GM12878 (cell line): ENCODE data around the gene IFNA8. TPM values are rescaled to one million over a fixed set of nuclear protein-coding genes. Genes with fewer than 3 reads are reported as not detected.

Experiments
- ATAC-seq: fragments of 200-7000 bp; cut with Tn5 transposase; 3 replicates; pipeline ENCODE4 v1.9.1; 2020; ENCODE audit warnings: mild to moderate bottlenecking, moderate library complexity
- BruUV-seq: library from RNA; stranded (reverse); fragments of 400-500 nt; replicated peaks from 2 replicates; lab custom pipeline; 2021; lab: Mats Ljungman, UMichigan
- CTCF ChIA-PET: fragments of 300-600 bp; sonication (Branson Sonifier 250); formaldehyde crosslinking; extraction: SDS; loops from one replicate; lab custom pipeline; 2021; ENCODE audit warnings: inconsistent platforms; lab: Yijun Ruan, JAX
- POLR2A ChIA-PET: fragments of 350-600 bp; formaldehyde crosslinking; extraction: SDS; loops from one replicate; lab custom pipeline; 2021; ENCODE audit warnings: inconsistent platforms; lab: Charles Lee
- RAD21 ChIA-PET: fragments of 300-600 bp; sonication (Branson Sonifier 250); formaldehyde crosslinking; loops from one replicate; lab custom pipeline; 2023; ENCODE audit warnings: antibody characterized with exemption; ENCODE audit not compliant: unreplicated experiment; lab: Charles Lee
- SMC1A ChIA-PET: fragments of 300-600 bp; sonication (Branson Sonifier 250); formaldehyde crosslinking; loops from one replicate; lab custom pipeline; 2023; ENCODE audit not compliant: unreplicated experiment, uncharacterized antibody; lab: Charles Lee
- DNase-seq: peaks from one replicate; pipeline ENCODE4 v3.0.0-alpha.2; 2011; ENCODE audit warnings: low read depth, low spot score
- FAIRE-seq: peaks from 3 replicates; lab custom pipeline; 2011; peaks lifted over from hg19 to GRCh38; lab: Jason Lieb, UNC
- H2AFZ ChIP-seq: 2 replicates; pipeline ENCODE4 v1.6.0; 2011; ENCODE audit warnings: low read depth, low read length, control low read depth; ENCODE audit not compliant: control insufficient read depth
- H3K27ac ChIP-seq: 2 replicates; pipeline ENCODE4 v1.5.1; 2011; ENCODE audit warnings: control low read depth; ENCODE audit not compliant: control insufficient read depth, insufficient read depth
- H3K27me3 ChIP-seq, 2 experiments: replicated peaks in 1 of 2; 2 replicates each; pipeline versions ENCODE4 v1.6.0 to v1.6.1; 2011; ENCODE audit warnings: low read length in 1 of 2; ENCODE audit not compliant: control insufficient read depth in 2 of 2, insufficient read depth in 2 of 2
- H3K36me3 ChIP-seq, 2 experiments: 2 replicates each; pipeline ENCODE4 v1.5.1; 2011; ENCODE audit warnings: low read length in 1 of 2; ENCODE audit not compliant: control insufficient read depth in 2 of 2, insufficient read depth in 2 of 2
- H3K4me1 ChIP-seq: 2 replicates; pipeline ENCODE4 v1.6.1; 2011; ENCODE audit warnings: mild to moderate bottlenecking, low read length, moderate library complexity, mixed read lengths; ENCODE audit not compliant: control insufficient read depth, insufficient read depth
- H3K4me2 ChIP-seq: 2 replicates; pipeline ENCODE4 v1.6.0; 2011; ENCODE audit warnings: control low read depth; ENCODE audit not compliant: control insufficient read depth, insufficient read depth
- H3K4me3 ChIP-seq: fragments of 200-600 bp; sonication (generic); 2 replicates; pipeline ENCODE4 v1.5.1; 2016
- H3K79me2 ChIP-seq: 2 replicates; pipeline ENCODE4 v1.6.0; 2011; ENCODE audit warnings: low read length; ENCODE audit not compliant: control insufficient read depth, insufficient read depth
- H3K9ac ChIP-seq: 2 replicates; pipeline ENCODE4 v1.8.0; 2011; ENCODE audit warnings: low read length, control low read depth, mixed read lengths; ENCODE audit not compliant: control insufficient read depth, insufficient read depth
- H3K9me3 ChIP-seq: replicated peaks from 3 replicates; pipeline ENCODE4 v1.5.1; 2011; ENCODE audit warnings: mild to moderate bottlenecking, low read length; ENCODE audit not compliant: control insufficient read depth, insufficient read depth
- H4K20me1 ChIP-seq: 2 replicates; pipeline ENCODE4 v1.6.0; 2011; ENCODE audit not compliant: control insufficient read depth, insufficient read depth
- ATF2 ChIP-seq: IDR thresholded peaks from 2 replicates; pipeline ENCODE4 v1.6.1; 2012; ENCODE audit warnings: low read length, inconsistent platforms
- BMI1 ChIP-seq: fragments of 450-650 bp; IDR thresholded peaks from 2 replicates; pipeline ENCODE4 v1.6.1; 2016; ENCODE audit warnings: mild to moderate bottlenecking, moderate library complexity, borderline replicate concordance
- BRCA1 ChIP-seq: IDR thresholded peaks from 2 replicates; pipeline ENCODE4 v1.6.1; 2011; ENCODE audit warnings: low read depth, low read length, improper control_type of control experiment
- HSF1 ChIP-seq: fragments of 150-350 bp; IDR thresholded peaks from 2 replicates; pipeline ENCODE4 v1.6.1; 2014; ENCODE audit warnings: mild to moderate bottlenecking, low read depth, low read length
- IKZF2 ChIP-seq, 2 experiments: fragments of 450-650 bp; IDR thresholded peaks; 2 replicates each; pipeline ENCODE4 v1.6.1; 2017; ENCODE audit warnings: mild to moderate bottlenecking in 2 of 2, moderate library complexity in 2 of 2
- POLR2AphosphoS2 ChIP-seq: IDR thresholded peaks from 2 replicates; pipeline ENCODE4 v1.6.1; 2011; ENCODE audit warnings: low read depth, mild to moderate bottlenecking, low read length, improper control_type of control experiment, moderate library complexity
- SMAD5 ChIP-seq: IDR thresholded peaks from 2 replicates; pipeline ENCODE4 v1.6.1; 2016; ENCODE audit warnings: antibody characterized with exemption, low read depth
- SP1 ChIP-seq: IDR thresholded peaks from one replicate; pipeline ENCODE4 v1.6.1; 2011; ENCODE audit warnings: low read depth, low read length
- ZNF274 ChIP-seq: IDR thresholded peaks from one replicate; pipeline ENCODE4 v1.8.0; 2011; ENCODE audit not compliant: insufficient read length, insufficient read depth
- ZNF592 ChIP-seq: fragments of 450-650 bp; IDR thresholded peaks from 2 replicates; pipeline ENCODE4 v1.6.1; 2017; ENCODE audit warnings: mild to moderate bottlenecking, moderate library complexity
- WGBS: methylation state at CpG from one replicate; pipeline ENCODE4 v1.1.6; 2016; ENCODE audit warnings: low lambda C conversion rate; ENCODE audit not compliant: insufficient replicate concordance, insufficient coverage; ENCODE audit errors: missing lambda C conversion rate; 5-methylcytosine and 5-hydroxymethylcytosine counted together
- in situ Hi-C: fragments of 300-500 bp; cut with MboI; formaldehyde crosslinking; loops from 9 replicates; pipeline ENCODE4 v1.14.3; 2018; ENCODE audit warnings: mixed read lengths
- intact Hi-C: fragments of 100-400 bp; cut with micrococcal nuclease; formaldehyde crosslinking; loops from one replicate; pipeline ENCODE4 v1.14.2; 2022; ENCODE audit not compliant: unreplicated experiment
- polyA plus RNA-seq, 11 experiments: library from polyadenylated mRNA; depleted of rRNA in 4 of 11; unstranded in 6 of 11; stranded (reverse) in 5 of 11; fragments of >200 nt; fragmentation: Nextera tagmentation in 4 of 11; fragmentation: Illumina TruSeq in 1 of 11; extraction: Ambion mirVana in 4 of 11; extraction: Trizol in 1 of 11; gene quantifications; 1 replicate in 1 of 11; 2 replicates in 10 of 11; pipeline versions ENCODE4 v1.2.1 to v1.2.3, GENCODE V29; 2011 to 2016; ENCODE audit warnings: inconsistent platforms in 2 of 11, missing spikeins in 2 of 11, low read depth in 1 of 11
- total RNA-seq, 4 experiments: library from RNA; depleted of rRNA in 3 of 4; stranded (reverse); fragments of >200 nt in 3 of 4; fragmentation: Illumina TruSeq in 1 of 4; extraction: Trizol in 1 of 4; gene quantifications; 2 replicates each; pipeline versions ENCODE4 v1.2.1 to v1.2.3, GENCODE V29; 2013 to 2021

Gene IFNA8
- total and polyA plus RNA-seq, 10 of the 15 experiments (the other 5 are each of a cell fraction or from before 2014, with no cell fraction given) = not detected

- ChIA-PET CTCF (interaction anchor here (0.9 to 2.6 kb wide), 12 partner anchors 10 to 204 kb away, joined by 3 to 49 read pairs (median 6); no protein-coding TSS in a partner anchor), RAD21 (interaction anchor here (0.9 to 2.4 kb wide), 4 partner anchors 21 to 73 kb away, joined by 3 to 29 read pairs (median 12); no protein-coding TSS in a partner anchor), POLR2A (interaction anchor here (1.4 kb wide), 1 partner anchor 70 kb away, joined by 3 read pairs; no protein-coding TSS in a partner anchor), SMC1A (interaction anchor here (1.2 to 4.4 kb wide), 9 partner anchors 10 to 159 kb away, joined by 3 to 30 read pairs (median 7); partner anchors contain the start of genes IFNA14, IFNA8 and KLHL9)
- TF ChIP-seq BRCA1 (no peak), ZNF274 (no peak), ZNF592 (no peak), ATF2 (no peak), HSF1 (no peak), IKZF2 (IDR thresholded peaks at IDR 0.05) (no peak), SMAD5 (no peak), BMI1 (no peak), POLR2AphosphoS2 (no peak), SP1 (no peak)
- Histone ChIP-seq H4K20me1 (no peaks in the 10 kb centered on the region), H3K4me1 (peaks cover 3% of the 10 kb centered on the region; the same call in 1 of the 2 replicates), H3K36me3 (no peaks in the 10 kb centered on the region), H3K27me3 (peaks cover 0 to 2% of the 10 kb centered on the region in 2 experiments; a peak in 2 of 4 replicates), H3K79me2 (no peaks in the 10 kb centered on the region; the same call in 1 of the 2 replicates), H3K9me3 (no peaks in the 10 kb centered on the region), H3K9ac (no peak overlapping the region), H3K4me3 (no peak overlapping the region), H3K4me2 (no peak overlapping the region), H2AFZ (no peak overlapping the region), H3K27ac (no peak overlapping the region)
- DNase-seq (no peak), ATAC-seq (no peak), FAIRE-seq (no peak)
- WGBS = 90% methylated on average over 5 of the region's 5 CpGs
- intact Hi-C loops (no loop called here), in situ Hi-C loops (no loop called here)
- no TSS peak for BruUV-seq
These were observed 9.9 kb upstream of the IFNA8 start for GRCh38 chr9:21398955-21399489.
